ENCODE data around the gene DOCK1.
"Not testable (repeated sequence)": the region's sequence is repeated elsewhere in the genome, so short reads cannot be mapped to it uniquely, and the experiment has no call there.

DOCK1 gene

DNA sequence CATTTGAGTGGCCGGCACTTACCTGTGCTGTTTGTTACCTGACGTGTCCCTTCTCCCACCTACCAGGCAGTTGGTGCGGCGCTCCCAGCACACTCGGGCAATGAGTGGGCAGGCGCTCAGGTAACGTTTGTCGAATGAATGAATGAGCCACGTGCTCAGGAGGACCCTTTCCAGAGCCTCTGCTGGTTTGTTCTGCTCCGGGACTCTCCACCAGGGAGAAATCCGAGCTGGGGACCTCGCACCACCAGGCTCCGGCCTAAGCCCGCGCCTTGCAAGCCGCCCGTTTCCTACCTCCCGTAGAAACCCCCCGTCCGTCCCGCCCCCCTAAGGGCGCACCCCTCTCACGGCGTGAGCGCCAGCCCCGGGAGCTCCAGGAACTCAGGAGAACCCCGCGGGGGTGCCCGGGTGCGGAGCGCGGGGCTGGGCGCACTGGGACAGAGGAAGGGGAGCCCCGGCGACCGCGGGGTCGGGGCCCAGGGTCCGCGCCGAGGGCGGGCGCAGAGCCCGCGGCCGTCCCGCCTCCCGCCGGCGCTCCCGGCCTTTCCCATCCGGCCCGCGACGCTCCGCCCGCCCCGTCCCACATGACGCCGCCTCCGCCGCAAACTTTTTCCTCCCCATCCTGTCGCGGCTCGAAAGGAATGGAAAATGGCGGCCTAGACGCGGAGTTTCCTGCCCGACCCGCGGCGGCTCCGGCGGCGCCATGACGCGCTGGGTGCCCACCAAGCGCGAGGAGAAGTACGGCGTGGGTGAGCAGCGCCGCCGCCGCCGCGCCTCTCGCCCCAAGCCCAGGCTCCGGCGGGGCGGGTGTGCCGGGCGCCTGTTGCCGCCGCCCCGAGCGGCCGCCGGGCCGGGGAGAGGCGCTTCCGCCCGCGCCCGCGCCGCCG, at the start of gene DOCK1:
Gene DOCK1 (plus strand): TSS at position 611 of the 884 bp plus-strand sequence. CDS start 90 bp downstream, at position 701.
- peak; percentile 58 for DNase-seq (ENCODE audit: low read depth)

DNA sequence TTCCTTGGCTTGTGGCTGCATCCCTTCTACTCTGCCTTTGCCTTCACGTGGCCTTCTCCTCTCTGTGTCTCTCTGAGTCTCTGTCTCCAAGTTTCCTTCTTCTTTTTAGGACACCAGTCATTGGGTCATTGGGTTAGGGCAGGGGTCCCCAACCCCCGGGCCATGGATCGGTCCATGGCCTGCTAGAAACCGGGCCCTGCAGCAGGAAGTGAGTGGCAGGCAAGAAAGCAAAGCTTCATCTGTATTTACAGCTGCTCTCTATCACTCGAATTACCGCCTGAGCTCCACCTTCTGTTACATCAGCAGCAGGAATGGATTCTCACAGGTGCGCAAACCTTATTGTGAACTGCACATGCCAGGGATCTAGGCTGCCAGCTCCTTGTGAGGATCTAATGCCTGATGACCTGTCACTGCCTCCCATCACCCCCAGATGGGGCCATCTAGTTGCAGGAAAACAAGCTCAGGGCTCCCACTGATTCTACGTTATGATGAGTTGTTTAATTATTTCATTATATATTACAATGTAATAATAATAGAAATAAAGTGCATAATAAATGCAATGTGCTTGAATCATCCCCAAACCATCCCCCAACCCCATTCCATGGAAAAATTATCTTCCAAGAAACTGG, 47.9 kb upstream of the DOCK1 start:
- no peak for DNase-seq (ENCODE audit: low read depth)

DNA sequence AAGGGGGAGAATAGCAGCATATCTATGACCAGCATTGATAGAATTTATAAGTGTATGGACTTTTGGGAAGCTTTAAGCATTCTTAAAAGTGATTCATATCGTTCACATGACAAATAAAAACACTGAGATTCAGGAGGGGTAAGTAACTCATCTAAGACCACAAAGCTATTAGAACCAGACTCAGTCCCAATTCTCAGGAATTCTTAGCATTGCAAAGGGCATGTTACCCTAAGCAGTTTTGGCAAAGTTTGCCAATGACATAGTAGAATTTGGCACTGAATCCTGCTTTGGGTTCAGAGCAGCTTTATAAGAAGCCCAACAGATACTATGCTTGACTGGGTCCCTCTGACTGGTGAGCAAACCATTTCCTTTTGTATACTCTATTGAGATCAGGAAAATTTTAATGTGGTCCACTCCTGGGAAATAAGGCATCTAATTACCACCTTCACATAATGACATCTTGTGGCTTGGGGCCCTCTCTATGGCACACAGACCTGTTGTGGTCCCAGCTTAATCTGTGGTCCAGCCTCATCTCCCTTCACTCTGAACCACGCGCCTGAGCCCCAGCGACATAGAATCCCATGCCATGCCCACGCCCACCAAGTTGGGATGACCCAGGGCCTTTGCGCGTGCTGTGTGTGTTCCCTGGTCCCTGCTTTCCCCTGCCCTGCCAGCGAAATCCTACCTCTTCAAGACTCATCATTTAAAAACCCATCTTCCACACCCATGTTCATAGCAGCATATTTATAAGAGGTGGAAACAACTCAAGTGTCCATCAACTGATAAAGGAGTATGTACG, 37.5 kb upstream of the DOCK1 start:
- peak; percentile 100 for DNase-seq (ENCODE audit: low read depth)

DNA sequence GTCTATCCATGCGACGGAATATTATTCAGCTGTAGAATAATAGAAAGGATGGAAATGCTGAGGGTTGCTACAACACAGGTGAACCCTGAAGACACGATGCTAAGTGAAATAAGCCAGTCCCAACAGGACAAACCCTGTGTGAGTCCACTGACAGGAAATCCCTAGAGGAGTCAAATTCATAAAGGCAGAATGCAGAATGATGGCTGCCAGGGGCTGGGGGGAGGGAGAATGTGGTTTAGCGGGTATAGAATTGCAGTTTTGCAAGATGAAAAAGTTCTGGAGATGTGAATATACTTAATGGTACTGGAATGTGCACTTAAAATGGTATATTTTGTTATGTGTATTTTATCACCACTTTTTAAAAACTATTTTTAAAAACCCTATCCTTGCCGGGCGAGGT, 36.9 kb upstream of the DOCK1 start:
- no peak for DNase-seq (ENCODE audit: low read depth)

DNA sequence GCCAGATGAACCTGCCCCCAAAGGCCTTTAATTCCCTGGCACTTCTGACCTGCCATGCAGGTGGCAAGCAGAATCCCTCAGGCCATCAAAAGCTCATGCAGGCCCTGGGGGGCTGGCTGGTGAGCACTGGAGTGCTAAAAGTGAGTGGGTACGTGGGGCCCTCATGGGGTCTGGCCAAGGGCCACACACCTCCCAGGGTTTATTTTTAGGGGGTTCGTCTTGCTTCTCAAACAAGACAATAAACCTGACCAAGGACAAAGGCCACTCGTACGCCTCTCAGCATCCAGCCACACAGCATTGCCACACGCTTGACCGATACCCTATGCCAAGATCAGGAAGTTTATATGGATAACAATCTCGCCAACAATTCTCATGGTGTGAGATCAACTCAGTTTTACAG, 33.1 kb upstream of the DOCK1 start:
- no peak for DNase-seq (ENCODE audit: low read depth)

DNA sequence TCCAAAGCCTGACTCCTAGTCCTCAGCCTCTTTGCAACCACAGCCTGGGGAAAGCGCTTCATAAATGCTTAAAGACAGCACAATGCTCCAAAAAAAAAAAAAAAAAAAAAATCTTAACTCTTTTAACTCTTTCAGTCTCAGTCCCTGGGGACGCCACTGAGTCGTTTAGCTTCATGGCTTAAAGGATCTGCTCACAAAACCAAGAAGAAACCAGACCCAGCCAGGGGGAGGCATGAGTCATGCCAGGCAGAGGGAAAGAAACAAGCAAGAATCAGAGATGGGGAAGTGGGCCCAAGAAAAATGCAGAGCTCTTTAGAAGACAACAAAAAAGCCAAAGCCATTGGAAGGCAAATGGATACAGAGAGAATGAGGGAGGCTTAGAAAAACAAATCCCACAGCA, 32.5 kb upstream of the DOCK1 start:
- peak; percentile 38 for DNase-seq (ENCODE audit: low read depth)

DNA sequence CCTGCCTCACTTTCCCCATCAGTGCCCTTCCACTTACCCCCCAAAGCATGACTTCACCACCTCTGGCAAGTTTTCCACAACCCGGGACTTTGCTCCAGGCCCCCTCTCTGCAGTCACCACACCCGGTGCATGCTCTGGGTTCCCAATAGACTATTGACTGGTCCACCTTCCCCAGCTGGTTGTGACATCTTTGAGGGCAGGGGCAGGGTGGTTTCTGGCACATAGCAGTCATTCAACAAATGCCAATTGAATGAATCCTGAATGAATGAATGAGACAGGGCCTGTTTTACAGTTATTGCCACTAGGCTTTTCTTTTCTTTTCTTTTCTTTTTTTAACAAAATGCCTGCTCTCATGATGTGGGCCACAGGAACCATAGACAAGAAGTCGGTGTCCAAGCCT, 28.8 kb upstream of the DOCK1 start:
- DNase-seq (ENCODE audit: low read depth): no peak

DNA sequence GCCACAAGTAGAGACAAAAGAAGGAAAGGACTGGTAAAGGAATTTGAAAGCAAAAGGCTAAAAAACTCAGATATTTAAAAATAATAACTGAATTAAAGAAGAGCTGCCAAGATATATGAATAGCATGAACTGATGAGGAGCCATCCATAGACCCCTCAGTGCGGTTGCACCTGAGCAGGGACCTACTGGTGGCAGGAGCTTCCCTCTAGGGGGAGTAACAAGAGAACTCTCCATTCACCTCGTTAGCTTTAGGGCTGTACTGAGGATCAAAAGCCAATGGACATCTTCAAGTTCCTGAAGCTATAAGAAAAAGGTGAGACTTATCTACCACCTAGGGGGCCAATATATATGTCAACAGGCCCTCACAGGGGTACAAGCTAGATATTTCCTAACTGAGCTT, 27.8 kb upstream of the DOCK1 start:
- no peak for DNase-seq (ENCODE audit: low read depth)

DNA sequence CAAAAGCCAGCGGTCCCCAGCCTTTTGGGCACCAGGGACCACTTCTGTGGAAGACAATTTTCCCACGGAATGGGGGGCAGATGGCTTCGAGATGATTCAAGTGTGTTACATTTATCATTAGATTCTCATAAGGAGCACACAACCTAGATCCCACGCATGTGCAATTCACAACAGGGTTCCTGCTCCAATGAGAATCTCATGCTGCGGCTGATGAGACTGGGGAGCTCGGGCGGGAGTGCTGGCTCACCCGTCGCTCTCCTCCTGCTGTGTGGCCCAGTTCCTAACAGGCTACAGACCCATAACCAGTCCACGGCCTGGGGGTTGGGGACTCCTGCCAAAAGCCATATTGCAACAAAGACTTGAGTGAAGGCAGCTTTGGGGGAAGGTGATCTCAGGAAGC, 26.6 kb upstream of the DOCK1 start:
- no peak for DNase-seq (ENCODE audit: low read depth)

DNA sequence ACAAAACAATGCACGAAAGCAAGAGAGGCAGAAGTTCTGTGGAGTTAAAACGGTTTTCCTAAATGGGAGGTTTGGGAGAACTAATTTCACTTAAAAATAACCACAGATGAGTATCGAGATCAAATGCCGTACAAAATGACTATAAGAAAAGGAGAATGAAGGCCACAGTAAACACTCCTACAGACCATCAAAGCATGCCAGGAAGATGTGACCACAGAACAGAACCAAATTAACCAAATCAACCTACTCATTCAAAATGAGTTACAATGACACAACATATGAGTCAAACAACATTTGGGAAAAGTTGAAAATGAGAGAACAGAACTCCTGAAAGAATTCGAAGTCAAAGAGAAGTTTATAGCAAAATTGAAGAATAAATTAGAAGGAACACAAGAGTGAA, 24.3 kb upstream of the DOCK1 start:
- peak; percentile 31 for DNase-seq (ENCODE audit: low read depth)

DNA sequence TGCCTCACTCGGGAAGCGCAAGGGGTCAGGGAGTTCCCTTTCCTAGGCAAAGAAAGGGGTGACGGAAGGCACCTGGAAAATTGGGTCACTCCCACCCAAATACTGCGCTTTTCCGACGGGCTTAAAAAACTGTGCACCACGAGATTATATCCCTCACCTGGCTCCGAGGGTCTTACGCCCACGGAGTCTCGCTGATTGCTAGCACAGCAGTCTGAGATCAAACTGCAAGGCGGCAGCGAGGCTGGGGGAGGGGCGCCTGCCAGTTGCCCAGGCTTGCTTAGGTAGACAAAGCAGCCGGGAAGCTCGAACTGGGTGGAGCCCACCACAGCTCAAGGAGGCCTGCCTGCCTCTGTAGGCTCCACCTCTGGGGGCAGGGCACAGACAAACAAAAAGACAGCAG, 23.2 kb upstream of the DOCK1 start:
- not testable (repeated sequence) for DNase-seq (ENCODE audit: low read depth)

DNA sequence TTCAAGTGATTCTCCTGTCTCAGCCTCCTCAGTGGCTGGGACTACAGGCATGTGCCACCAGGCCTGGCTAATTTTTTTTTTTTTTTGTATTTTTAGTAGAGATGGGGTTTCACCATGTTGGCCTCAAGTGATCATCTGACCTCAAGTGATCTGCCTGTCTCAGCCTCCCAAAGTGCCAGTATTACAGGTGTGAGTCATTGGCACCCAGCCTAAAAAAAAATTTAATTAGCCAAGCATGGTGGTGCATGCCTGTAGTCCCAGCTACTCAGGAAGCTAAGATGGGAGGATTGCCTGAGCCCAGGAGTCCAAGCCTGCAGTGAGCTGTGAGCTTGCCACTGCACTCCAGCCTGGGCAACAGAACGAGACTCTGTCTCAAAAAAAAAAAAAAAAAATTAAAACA, 16.8 kb upstream of the DOCK1 start:
- DNase-seq (ENCODE audit: low read depth): not testable (repeated sequence)

DNA sequence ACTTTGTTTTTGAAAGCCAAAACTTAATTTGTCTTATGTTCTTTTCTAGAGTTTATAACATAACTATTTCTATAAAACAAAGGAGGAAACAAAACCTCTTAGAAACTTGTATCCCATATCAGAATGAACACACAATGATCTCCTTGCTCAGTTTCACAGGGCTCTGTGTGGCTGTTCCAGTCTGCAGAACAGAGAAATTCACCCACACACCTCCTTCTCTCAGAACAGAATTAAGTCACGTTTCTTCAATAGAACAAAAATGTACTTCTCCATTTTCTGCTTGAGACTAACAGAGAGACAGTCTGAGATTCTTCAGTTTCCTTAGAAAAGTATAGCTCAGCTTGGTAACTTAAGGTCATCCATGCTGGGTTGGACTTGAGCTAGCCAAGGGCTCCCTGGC, 15.8 kb upstream of the DOCK1 start:
- no peak for DNase-seq (ENCODE audit: low read depth)

DNA sequence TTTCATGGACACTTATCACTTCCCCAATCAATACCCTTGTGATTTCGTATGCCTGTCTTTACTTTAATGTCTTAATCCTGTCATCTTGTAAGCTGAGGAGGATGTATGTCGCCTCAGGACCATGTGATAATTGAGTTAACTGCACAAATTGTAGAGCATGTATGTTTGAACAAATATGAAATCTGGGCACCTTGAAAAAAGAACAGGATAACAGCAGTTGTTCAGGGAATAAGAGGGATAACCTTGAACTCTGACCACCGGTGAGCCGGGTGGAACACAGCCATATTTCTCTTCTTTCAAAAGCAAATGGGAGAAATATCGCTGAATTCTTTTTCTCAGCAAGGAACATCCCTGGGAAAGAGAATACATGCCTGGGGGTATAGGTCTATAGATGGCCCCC, 14.4 kb upstream of the DOCK1 start:
- not testable (repeated sequence) for DNase-seq (ENCODE audit: low read depth)

DNA sequence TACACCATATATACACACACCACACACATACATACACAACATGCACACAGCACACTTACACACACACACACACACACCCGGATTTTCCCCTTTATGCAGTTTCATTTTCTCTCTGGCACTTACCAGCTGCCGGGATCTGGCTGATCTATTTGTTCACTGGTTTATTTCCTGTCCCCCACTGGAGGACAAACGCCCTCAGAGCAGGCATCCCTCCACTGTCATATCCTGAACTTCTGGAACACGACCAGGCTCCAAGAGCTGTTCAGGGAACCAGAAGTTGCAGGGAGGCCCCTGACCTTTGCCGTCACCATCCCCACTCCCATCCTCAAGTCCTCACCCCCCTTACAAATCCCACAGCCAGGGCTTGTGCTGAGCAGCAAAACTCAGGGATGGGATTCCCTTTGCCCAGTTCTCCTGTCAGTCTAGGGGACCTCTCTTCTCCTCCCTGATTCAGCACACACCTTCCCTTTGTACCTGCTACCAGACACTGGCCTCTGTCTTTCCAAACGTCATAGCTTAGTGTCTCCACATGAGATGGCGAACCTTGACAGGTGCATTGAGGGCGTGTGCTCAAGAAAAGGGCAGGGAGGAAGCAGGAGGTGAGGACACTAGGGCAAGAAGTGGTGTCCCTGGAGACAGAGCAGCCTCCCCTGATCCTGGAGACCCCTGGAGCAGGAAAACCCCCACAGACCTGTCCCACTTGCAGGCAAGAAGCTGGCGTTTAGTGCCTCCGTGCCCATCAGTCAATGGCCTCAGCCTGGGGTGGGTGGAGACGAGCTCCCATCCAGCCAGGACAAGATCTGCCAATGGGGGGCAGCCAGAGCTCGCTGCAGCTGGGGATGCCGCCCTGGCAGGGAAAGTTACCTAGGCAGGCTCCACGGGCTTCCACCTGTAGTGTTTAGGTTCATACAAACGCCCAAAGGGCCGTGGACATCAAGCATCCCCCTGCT, 12.7 kb upstream of the DOCK1 start:
- DNase-seq (ENCODE audit: low read depth): no peak

DNA sequence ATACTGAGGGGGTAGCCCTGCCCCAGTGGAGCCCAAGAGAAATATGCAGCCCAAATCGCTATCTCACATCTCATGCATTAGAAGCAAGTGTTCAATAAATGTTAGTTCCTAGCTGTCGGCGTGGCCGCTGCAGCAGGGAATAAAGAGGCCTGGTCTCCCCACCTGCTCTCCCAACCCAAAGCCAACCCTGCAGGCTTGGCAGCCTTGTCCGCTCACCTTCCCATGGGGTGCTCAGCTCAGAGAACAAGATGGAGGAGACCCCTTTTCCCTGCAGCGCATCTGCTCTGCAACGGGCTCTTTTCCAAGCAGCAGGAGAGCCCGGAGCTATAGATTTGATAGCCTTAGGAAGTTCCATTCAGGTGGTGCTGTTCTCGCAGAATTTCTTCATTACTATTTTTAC, 12.0 kb upstream of the DOCK1 start:
- no peak for DNase-seq (ENCODE audit: low read depth)

DNA sequence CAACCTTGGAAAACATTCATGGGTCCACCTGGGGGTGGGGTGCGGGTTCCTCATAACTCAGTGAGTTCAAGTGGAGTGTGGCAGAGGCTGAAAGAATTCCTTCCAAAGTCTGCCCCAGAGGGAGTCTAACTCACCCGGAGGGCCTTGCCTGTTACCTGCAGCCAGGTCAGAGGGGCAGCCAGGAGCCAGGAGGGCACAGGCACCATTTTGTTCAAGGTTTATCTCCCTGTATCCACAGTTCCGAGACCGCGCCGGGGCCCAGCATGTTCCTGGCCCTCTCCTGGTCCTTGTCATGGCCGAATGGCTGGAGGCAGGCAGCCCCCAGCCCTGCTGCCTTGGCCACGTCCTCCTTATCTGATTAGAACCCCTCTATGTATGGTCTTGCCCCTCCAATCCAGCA, 11.4 kb upstream of the DOCK1 start:
- DNase-seq (ENCODE audit: low read depth): no peak

DNA sequence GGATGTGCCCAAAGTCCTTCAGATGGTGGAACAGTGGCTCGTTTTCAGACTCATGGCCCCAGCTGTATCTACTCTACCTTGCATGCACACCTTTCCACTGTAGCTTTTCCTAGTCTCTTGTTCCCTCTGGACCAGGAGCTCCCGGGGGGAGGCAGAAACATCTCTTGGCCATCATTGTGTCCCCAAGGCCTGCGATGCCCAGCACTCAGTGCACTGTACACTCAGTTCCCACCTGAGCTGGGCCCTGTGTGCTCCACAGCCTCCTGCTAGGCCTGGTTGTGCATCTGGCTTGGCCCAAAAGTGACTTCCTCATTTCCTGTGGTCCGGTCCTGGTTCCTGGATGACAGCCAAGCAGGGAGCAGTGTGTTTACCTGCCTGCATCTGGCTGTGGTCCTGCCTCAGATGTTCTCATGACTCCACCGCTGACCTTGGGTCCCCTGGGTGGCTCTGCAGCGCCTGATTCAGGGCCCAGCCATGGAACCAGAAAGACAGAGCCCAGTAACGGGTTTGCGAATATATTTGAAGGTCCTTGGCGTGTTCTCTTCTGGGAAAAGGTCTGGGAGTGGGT, 9.9 kb upstream of the DOCK1 start:
- no peak for DNase-seq (ENCODE audit: low read depth)

DNA sequence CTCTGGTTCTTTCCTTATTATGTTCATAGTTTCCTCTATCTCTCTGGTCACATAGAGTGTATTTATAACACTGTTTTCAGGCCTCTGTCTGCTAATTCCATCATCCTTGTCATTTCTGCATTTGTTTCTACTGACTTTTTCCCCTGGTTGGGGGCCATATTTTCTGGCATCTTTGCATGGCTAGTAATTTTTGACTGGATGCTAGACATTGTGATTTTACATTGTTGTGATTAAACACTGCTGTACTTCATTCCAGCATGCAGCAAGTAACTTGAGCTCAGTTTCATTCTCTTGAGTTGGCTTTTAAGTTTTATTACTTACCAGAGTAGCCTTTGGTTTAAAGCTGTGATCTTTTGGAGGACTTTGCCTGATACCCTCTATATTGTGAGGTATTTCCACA, 6.8 kb upstream of the DOCK1 start:
- no peak for DNase-seq (ENCODE audit: low read depth)

DNA sequence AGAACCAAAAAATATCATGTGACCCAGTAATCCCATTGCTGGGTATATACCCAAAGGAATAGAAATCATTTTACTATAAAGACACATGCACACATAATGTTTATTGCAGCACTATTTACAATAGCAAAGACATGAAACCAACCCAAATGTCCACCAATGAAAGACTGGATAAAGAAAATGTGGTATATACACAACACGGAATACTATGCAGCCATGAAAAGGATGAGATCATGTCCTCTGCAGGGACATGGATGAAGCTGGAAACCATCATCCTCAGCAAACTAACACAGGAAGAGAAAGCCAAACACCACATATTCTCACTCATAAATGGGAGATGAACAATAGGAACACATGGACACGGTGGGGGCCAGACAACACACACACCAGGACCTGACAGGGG, 5.7 kb upstream of the DOCK1 start:
- not testable (repeated sequence) for DNase-seq (ENCODE audit: low read depth)

DNA sequence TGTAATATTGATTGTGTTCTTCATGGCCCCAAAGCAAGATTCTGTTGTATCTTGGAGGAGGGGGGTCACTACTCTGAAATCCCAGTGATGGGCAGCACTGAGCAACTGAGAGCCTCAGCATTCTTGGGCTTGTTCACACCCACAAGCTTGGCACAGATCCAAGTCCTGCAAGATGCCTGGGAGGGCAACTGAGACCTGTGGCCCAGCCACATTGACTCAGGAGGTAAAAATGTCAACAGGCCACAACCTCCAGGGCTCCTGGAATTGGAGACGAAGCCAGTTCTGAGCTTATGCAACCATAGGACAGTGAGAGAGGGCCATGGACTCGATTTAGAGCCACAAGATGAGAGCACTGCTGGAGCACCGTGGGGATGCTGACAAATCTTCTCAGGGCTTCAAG, 3.1 kb upstream of the DOCK1 start:
- DNase-seq (ENCODE audit: low read depth): peak; percentile 40
